Activated CD4-positive, alpha-beta memory T cell treated with anti-CD3 and anti-CD28 coated beads for 36 hours (primary cell): Measurements from ENCODE around the gene TBC1D5. TPM values are rescaled to one million over a fixed set of nuclear protein-coding genes. Genes with fewer than 3 reads are reported as not detected.
"Not testable (repeated sequence)": the region's sequence is repeated elsewhere in the genome, so short reads cannot be mapped to it uniquely, and the experiment has no call there.

Experiments used
- CTCF ChIA-PET: fragments of 350-600 bp; sonication (Branson Sonifier 250); formaldehyde crosslinking; loops from one replicate; lab custom pipeline; 2021; ENCODE audit warnings: antibody characterized with exemption, inconsistent platforms; lab: Charles Lee
- POLR2A ChIA-PET: fragments of 350-600 bp; sonication (Branson Sonifier 250); formaldehyde crosslinking; loops from one replicate; lab custom pipeline; 2021; ENCODE audit warnings: antibody characterized with exemption; lab: Charles Lee
- DNase-seq: peaks from one replicate; pipeline ENCODE4 v3.0.0-alpha.2; 2020
- H3K27ac Mint-ChIP-seq: one replicate; pipeline ENCODE4 v1.8.0; 2021; ENCODE audit warnings: mixed read lengths
- H3K27me3 Mint-ChIP-seq: one replicate; pipeline ENCODE4 v1.8.0; 2021; ENCODE audit warnings: mixed read lengths
- H3K36me3 Mint-ChIP-seq: one replicate; pipeline ENCODE4 v1.8.0; 2021; ENCODE audit warnings: mixed read lengths
- H3K4me1 Mint-ChIP-seq: one replicate; pipeline ENCODE4 v1.8.0; 2021; ENCODE audit warnings: low read depth, mixed read lengths
- H3K4me3 Mint-ChIP-seq: one replicate; pipeline ENCODE4 v1.8.0; 2021; ENCODE audit warnings: mild to moderate bottlenecking, mixed read lengths
- H3K9me3 Mint-ChIP-seq: one replicate; pipeline ENCODE4 v1.8.0; 2021; ENCODE audit warnings: mixed read lengths
- intact Hi-C: fragments of 100-400 bp; cut with micrococcal nuclease; formaldehyde crosslinking; loops from one replicate; pipeline ENCODE4 v1.15.1; 2023
- total RNA-seq, 2 experiments: library from RNA; stranded (reverse); gene quantifications; one replicate each; pipeline ENCODE4 v1.2.3, GENCODE V29; 2021

TBC1D5 gene
- total RNA-seq, 2 experiments from 2014 or later: 49.2 to 53.7 TPM

DNA sequence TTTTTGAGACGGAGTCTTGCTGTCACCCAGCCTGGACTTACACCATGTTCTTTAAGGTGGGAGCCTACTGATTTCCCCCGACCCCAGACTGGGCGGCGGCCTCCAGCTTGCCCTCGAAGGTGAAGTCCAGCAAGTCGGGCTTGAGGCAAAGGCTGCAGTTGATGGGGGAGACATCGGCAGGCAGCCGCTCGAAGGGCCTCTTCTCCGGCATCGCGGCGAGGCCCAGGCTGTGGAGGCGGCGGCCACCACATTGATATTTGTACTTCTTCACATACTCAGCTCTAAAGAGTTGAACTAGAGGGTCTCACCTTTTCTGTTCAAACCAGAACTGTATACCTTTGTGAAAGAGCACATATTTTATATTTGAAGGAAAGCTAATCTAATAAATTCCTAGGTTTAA lies 36.4 kb downstream of the TBC1D5 start:
- H3K36me3 Mint-ChIP-seq: peaks cover 11% of the 10 kb centered on the region

DNA sequence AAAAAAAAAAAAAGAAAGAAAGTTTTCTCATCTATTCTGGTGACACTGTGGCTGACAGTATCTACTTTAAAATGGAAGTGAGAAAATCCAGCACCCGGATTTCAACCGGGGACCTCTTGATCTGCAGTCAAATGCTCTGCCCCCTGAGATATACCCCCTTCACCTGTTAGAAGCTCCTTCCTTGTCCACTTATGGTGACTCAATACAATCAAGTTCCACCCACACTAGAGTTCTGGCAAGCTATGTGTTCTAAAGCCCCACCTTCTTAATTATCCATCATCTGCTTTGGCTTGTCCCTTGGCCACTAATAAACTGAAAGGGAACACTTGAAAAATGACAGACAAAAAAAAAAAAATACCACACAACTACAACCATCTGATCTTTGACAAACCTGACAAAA lies 42.6 kb downstream of the TBC1D5 start:
- intact Hi-C loops, H3K27ac Mint-ChIP-seq, POLR2A ChIA-PET, H3K4me3 Mint-ChIP-seq, DNase-seq, H3K27me3 Mint-ChIP-seq, H3K4me1 Mint-ChIP-seq: not testable (repeated sequence)
- H3K9me3 Mint-ChIP-seq: peaks cover 18% of the 10 kb centered on the region
- CTCF ChIA-PET: interaction anchor here (0.6 kb wide), 1 partner anchor 1887 kb away, joined by 3 read pairs; no protein-coding TSS in a partner anchor
- H3K36me3 Mint-ChIP-seq: peaks cover 14% of the 10 kb centered on the region

More for the DNA sequence above, 36.4 kb downstream of the TBC1D5 start:
- H3K9me3 Mint-ChIP-seq, H3K4me3 Mint-ChIP-seq, H3K27ac Mint-ChIP-seq, intact Hi-C loops, DNase-seq, POLR2A ChIA-PET, H3K27me3 Mint-ChIP-seq, CTCF ChIA-PET, H3K4me1 Mint-ChIP-seq: not testable (repeated sequence)

DNA sequence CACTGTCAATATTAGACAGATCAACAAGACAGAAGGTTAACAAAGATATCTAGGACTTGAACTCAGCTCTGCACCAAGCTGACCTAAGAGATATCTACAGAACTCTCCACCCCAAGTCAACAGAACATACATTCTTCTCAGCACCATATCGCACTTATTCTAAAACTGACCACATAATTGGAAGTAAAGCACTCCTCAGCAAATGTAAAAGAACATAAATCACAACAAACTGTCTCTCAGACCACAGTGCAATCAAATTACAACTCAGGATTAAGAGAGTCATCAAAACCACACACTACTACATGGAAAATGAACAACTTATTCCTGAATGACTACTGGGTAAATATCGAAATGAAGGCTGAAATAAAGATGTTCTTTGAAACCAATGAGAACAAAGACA lies 46.8 kb downstream of the TBC1D5 start:
- Mint-ChIP-seq H3K4me1 (peaks cover 20% of the 10 kb centered on the region), H3K9me3 (peaks cover 11% of the 10 kb centered on the region)
- H3K27me3 Mint-ChIP-seq, POLR2A ChIA-PET, H3K27ac Mint-ChIP-seq, H3K36me3 Mint-ChIP-seq, H3K4me3 Mint-ChIP-seq, intact Hi-C loops, DNase-seq, CTCF ChIA-PET: not testable (repeated sequence)

DNA sequence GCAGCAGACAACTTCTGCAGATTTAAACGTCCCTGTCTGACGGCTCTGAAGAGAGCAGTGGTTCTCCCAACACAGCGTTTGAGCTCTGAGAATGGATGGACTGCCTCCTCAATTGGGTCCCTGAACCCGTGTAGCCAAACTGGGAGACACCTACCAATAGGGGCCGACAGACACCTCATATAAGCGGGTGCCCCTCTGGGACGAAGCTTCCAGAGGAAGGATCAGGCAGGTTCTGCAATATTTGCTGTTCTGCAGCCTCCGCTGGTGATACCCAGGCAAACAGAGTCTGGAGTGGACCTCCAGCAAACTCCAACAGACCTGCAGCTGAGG lies 48.8 kb downstream of the TBC1D5 start:
- DNase-seq, POLR2A ChIA-PET, H3K36me3 Mint-ChIP-seq, H3K4me3 Mint-ChIP-seq, H3K27me3 Mint-ChIP-seq, H3K27ac Mint-ChIP-seq, H3K9me3 Mint-ChIP-seq, intact Hi-C loops: not testable (repeated sequence)
- CTCF ChIA-PET: interaction anchor here (1.0 to 1.4 kb wide), 3 partner anchors 49 to 148 kb away, joined by 3 to 4 read pairs (median 4); no protein-coding TSS in a partner anchor
- H3K4me1 Mint-ChIP-seq: peaks cover 20% of the 10 kb centered on the region

DNA sequence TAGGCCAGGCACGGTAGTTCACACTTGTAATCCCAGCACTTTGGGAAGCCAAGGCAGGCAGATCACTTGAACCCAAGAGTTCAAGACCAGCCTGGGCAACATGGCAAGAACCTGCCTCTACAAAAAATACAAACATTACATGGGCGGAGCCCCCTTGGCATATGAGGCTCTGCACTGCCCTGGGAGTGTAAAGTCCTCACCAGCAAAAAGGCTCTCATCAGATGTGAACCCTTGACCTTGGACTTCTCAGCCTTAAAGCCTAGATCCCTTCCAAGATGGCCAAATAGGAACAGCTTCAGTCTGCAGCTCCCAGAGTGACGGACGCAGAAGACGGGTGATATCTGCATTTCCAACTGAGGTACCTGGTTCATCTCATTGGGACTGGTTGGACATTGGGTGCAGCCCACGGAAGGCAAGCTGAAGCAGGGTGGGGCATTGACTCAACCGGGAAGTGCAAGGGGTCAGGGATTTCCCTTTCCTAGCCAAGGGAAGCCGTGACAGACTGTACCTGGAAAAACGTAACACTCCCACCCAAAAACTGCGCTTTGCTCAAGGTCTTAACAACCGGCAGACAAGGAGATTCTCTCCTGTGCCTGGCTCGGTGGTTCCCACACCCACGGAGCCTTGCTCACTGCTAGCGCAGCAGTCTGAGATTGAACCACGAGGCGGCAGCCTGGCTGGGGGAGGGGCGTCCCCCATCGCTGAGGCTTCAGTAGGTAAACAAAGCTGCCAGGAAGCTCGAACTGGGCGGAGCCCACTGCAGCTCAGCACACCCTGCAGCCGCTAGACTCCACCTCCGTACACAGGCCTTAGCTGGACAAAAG lies 49.4 kb downstream of the TBC1D5 start:
- H3K27ac Mint-ChIP-seq, intact Hi-C loops, H3K9me3 Mint-ChIP-seq, H3K27me3 Mint-ChIP-seq, H3K4me3 Mint-ChIP-seq, POLR2A ChIA-PET, H3K36me3 Mint-ChIP-seq: not testable (repeated sequence)
- H3K4me1 Mint-ChIP-seq: peaks cover 20% of the 10 kb centered on the region
- DNase-seq: peak; percentile 83
- CTCF ChIA-PET: interaction anchor here (1.0 to 1.4 kb wide), 2 partner anchors 48 to 148 kb away, joined by 3 to 4 read pairs; no protein-coding TSS in a partner anchor

DNA sequence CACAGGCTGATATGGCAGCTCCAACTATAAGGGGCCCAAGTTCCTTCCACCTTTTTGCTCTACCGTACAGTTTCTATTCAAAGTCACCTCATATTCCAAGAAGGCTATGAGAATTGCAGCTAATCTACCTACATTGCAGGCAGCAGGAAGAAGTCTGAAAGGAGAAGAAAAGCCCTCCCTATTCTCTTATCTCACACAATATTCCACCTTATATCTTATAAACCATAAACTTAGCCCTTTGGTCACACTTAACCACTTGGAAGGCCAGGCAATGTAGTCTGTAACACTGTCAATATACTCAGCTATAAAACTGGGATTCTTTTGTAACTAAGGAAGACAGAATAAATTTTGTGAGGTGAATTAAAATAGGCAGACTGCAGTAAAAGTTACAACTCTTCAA lies 54.9 kb downstream of the TBC1D5 start:
- Mint-ChIP-seq H3K4me3 (no peak overlapping the region), H3K4me1 (no peaks in the 10 kb centered on the region), H3K27ac (no peak overlapping the region), H3K27me3 (no peaks in the 10 kb centered on the region), H3K36me3 (no peaks in the 10 kb centered on the region), H3K9me3 (no peaks in the 10 kb centered on the region)
- ChIA-PET CTCF (interaction anchor here (1.2 kb wide), 1 partner anchor 42 kb away, joined by 3 read pairs; no protein-coding TSS in a partner anchor), POLR2A (no interaction called here)
- DNase-seq: no peak
- intact Hi-C loops: loop anchor here (5.0 kb wide), 1 partner anchor 255 kb away; no protein-coding TSS in a partner anchor

DNA sequence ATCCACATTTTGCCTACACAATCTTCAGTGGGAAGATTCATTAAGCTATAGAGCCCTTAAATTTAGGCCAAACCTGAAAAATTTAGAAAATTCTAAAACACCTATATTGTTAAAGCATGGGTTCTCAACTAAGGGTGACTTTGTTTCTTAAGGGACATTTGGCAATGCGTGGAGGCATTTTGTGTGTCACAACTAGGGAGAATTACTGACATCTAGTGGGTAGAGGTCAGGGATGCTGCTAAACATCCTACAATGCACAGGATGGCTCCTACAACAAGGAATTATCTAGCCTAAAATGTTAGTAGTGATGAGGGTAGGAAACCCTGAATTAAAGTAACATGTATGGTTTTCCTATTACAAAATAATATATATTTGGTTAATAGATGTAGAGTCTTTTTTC lies 55.8 kb downstream of the TBC1D5 start:
- no peak for DNase-seq
- H3K36me3 Mint-ChIP-seq: no peaks in the 10 kb centered on the region
- no peaks in the 10 kb centered on the region for H3K27me3 Mint-ChIP-seq
- intact Hi-C loops: loop anchor here (5.0 kb wide), 1 partner anchor 254 kb away; no protein-coding TSS in a partner anchor
- H3K4me1 Mint-ChIP-seq: no peaks in the 10 kb centered on the region
- CTCF ChIA-PET: no interaction called here
- no peak overlapping the region for H3K4me3 Mint-ChIP-seq
- H3K9me3 Mint-ChIP-seq: no peaks in the 10 kb centered on the region
- no peak overlapping the region for H3K27ac Mint-ChIP-seq
- POLR2A ChIA-PET: no interaction called here

DNA sequence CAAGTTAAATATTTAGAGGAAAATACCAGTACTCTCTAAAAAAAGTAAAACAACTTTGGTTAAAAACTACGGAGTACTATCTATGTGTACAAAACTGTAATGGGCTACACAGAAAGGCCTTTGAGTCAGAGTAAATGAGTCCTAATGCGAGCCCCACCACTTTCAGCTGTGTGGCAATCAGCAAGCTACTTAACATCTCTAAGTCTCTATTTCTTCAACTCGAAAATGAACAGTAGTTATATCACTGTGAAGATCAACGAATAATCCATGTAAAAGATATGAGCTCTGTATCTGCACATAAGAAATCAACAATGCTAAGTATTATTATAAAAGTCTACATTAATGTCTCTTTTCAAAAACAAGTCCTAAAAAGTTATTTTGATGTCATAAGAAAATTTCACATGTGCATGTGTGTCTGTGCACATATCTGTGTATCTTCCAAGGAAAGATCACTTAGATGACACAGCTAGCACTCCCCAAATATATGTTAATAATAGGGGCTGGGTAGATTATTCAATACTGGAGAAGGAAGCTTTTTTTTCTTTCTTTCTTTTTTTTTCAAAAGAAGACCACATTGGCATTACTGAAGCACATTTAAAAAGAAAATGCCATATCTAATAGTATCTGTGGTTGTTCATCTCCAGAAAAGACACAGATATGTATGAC lies 58.8 kb downstream of the TBC1D5 start:
- CTCF ChIA-PET: no interaction called here
- intact Hi-C loops: no loop called here

DNA sequence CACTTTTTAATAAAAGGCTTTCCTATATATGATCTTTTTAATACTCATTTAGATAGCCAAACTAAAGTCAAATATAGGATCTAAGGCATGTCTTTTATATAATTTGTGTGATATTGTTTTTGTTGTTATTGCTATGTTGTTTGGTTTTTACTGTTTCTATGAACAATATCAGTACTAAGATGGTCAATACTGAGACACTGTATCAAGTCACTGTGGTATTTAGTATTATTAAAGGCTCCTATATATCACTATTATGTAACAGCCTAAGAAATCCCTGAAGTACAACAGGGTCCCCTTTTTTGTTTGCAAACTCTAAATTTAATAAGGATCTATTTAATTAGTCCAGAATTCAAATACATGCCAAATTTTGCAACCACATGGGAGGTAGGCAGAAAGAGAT lies 61.9 kb downstream of the TBC1D5 start:
- CTCF ChIA-PET: no interaction called here
- H3K4me3 Mint-ChIP-seq: no peak overlapping the region
- POLR2A ChIA-PET: no interaction called here
- H3K4me1 Mint-ChIP-seq: peaks cover 17% of the 10 kb centered on the region
- H3K27ac Mint-ChIP-seq: no peak overlapping the region
- H3K9me3 Mint-ChIP-seq: no peaks in the 10 kb centered on the region
- intact Hi-C loops: no loop called here
- no peaks in the 10 kb centered on the region for H3K27me3 Mint-ChIP-seq
- no peaks in the 10 kb centered on the region for H3K36me3 Mint-ChIP-seq
- DNase-seq: no peak

More for the DNA sequence above, 58.8 kb downstream of the TBC1D5 start:
- POLR2A ChIA-PET: no interaction called here
- Mint-ChIP-seq H3K27ac (no peak overlapping the region), H3K4me1 (peaks cover 8% of the 10 kb centered on the region), H3K4me3 (no peak overlapping the region), H3K27me3 (no peaks in the 10 kb centered on the region), H3K36me3 (no peaks in the 10 kb centered on the region), H3K9me3 (no peaks in the 10 kb centered on the region)
- DNase-seq: no peak

DNA sequence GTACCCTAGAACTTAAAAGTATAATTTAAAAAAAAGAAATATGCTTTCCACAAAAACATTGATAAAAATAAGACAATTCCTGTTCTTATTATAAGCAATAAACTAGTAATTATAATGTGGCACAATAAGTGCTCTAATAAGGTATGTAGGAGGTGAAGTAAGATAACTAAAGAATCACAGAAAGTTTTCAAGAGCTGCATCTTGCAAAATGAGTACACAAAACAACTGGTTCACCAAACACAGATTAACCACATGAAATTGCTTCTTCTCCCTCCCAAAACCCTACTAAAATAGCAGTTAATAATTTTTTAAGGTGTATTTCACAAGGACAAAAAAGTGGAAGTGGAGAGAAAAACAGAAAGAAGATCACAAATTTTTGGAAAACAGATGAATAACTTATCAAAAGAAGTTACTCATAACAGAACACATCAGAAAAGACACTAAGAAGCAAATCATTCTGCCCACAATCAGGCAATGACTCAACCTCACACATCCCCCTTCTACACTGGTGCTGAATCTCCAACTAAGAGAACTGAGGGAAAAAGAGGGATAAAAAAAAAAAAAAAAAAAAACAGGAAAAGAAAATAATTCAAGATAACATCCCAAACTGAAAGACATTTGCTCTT lies 64.2 kb downstream of the TBC1D5 start:
- peak; percentile 17 for DNase-seq
- no peak overlapping the region for H3K27ac Mint-ChIP-seq
- H3K4me3 Mint-ChIP-seq: no peak overlapping the region
- ChIA-PET CTCF (no interaction called here), POLR2A (no interaction called here)
- H3K36me3 Mint-ChIP-seq: no peaks in the 10 kb centered on the region
- peaks cover 17% of the 10 kb centered on the region for H3K4me1 Mint-ChIP-seq
- intact Hi-C loops: loop anchor here (2.0 to 5.0 kb wide), 2 partner anchors 36 to 65 kb away; partner anchors contain the start of gene TBC1D5
- H3K9me3 Mint-ChIP-seq: no peaks in the 10 kb centered on the region
- H3K27me3 Mint-ChIP-seq: no peaks in the 10 kb centered on the region

DNA sequence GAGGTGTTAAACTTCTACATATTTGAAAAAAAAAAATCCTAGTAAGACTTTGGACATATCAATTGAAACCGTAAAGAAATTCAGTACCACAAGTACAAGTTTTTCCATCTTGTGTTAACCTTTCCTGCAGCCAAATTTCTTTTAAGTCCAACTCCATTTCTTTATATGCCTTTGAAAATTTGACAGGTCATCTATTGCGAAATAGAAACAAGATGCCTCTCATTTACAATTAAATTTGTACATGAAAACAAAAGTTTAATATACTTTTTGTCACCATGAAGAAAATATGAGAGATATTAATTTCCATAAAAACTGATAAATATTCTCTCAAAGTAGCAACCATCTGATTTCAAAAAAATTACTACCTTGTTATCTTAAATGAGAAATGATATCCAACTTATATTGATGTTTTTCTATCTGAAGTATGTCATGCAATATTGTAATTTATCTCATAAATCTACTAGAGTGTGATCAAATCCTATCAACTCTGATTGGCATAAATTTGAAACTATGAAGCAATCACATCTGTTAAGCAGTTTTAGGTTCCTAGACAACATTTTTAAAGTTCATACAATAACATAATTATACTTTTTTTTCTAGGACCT lies 68.2 kb downstream of the TBC1D5 start:
- POLR2A ChIA-PET: no interaction called here
- Mint-ChIP-seq H3K27me3 (no peaks in the 10 kb centered on the region), H3K4me1 (peaks cover 13% of the 10 kb centered on the region), H3K27ac (no peak overlapping the region), H3K9me3 (peaks cover 3% of the 10 kb centered on the region), H3K36me3 (peaks cover 10% of the 10 kb centered on the region), H3K4me3 (no peak overlapping the region)
- intact Hi-C loops: no loop called here
- DNase-seq: no peak
- CTCF ChIA-PET: no interaction called here

DNA sequence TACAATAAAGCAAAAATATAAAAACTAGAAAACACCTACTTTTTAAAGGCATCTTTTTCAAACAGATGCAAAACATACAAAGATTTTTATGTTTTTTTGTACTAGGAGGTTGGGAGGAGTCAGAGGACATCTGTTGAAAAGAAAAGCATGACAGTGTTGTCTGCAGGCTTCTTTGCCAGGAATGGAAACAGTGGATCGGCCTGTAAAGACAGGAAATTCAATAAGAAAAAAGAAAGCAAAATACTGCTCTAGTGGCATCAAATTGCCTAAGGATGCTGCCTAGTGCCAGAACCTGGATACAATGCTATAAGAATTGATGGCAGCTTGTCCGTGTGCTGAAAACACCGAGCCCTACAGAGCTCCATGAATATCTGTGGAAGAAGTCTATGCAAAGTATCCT lies 69.9 kb downstream of the TBC1D5 start:
- CTCF ChIA-PET: no interaction called here
- POLR2A ChIA-PET: no interaction called here
- Mint-ChIP-seq H3K4me1 (no peaks in the 10 kb centered on the region), H3K27me3 (no peaks in the 10 kb centered on the region), H3K4me3 (no peak overlapping the region), H3K27ac (no peak overlapping the region), H3K9me3 (peaks cover 3% of the 10 kb centered on the region), H3K36me3 (peaks cover 16% of the 10 kb centered on the region)
- intact Hi-C loops: no loop called here
- no peak for DNase-seq
